Stomach (tissue), 4 donors: ENCODE data around the gene KRTAP13-1.

Experiments used
- CTCF ChIP-seq, 7 experiments: fragments of 450-650 bp in 4 of 7; fragments of 200-600 bp in 3 of 7; sonication (generic) in 3 of 7; IDR thresholded peaks; one replicate each; pipeline ENCODE4 v1.5.1; 2016 to 2019; ENCODE audit warnings: antibody characterized with exemption in 7 of 7, control low read depth in 2 of 7, mild to moderate bottlenecking in 1 of 7
- POLR2AphosphoS5 ChIP-seq, 3 donors: sonication (generic); formaldehyde crosslinking; IDR thresholded peaks; one replicate each; pipeline ENCODE4 v1.6.1; 2016; ENCODE audit warnings: antibody characterized with exemption in 3 of 3

GRCh38 chr21:30354308-30355005 lies 41.4 kb upstream of the KRTAP13-1 start:
- TF ChIP-seq CTCF (IDR thresholded peaks at IDR 0.05) = no peak
- no peak for TF ChIP-seq POLR2AphosphoS5 (IDR thresholded peaks at IDR 0.05)
